NCI-H460 (cell line): ENCODE data around the gene RIOK1. TPM values are rescaled to one million over a fixed set of nuclear protein-coding genes. Genes with fewer than 3 reads are reported as not detected.
"Not testable (repeated sequence)": the region's sequence is repeated elsewhere in the genome, so short reads cannot be mapped to it uniquely, and the experiment has no call there.

Experiments
- DNase-seq: peaks from one replicate; pipeline ENCODE4 v3.0.0-alpha.2; 2016; ENCODE audit warnings: low read depth; ENCODE audit errors: extremely low read depth
- total RNA-seq: library from RNA; depleted of rRNA; stranded (reverse); fragments of >200 nt; shearing (Covaris generic); gene quantifications from 2 replicates; pipeline ENCODE4 v1.2.3, GENCODE V29; 2014

The RIOK1 gene
- total RNA-seq, 1 experiment from 2014 or later, result 29.6 TPM

DNA sequence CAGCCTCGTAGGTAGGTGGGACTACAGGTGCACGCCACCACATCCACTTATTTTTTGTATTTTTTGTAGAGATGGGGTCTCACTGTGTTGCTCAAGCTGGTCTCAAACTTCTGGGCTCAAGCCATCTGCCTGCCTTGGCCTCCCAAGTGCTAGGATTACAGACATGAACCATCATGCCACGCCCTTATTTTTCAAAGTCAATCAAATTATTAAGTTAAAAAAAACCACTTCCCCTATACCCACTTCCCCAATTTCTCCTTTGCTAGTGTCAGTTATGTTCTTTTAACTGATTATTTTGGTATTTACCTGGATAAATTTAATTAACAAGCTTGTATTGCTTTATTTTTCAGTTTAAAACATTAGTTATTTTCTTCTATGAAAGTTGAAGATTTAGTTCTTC lies 49.6 kb downstream of the RIOK1 start:
- no peak for DNase-seq

DNA sequence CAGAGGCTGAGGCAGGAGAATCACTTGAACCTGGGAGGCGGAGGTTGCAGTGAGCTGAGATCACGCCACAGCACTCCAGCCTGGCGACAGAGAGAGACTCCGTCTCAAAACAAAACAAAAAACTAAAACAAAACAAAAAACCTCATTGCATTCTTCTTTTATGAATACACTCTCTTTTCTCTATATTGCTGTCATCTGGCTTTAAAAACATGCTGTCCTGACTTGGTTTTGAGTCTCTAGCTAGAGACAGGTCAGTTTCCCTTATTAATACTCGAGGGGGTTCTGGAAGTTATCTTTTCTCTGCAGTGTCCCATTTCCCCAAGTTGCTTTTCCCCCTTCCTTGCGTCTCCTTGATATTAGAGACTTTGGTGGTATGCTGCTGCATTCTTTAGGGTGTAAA lies 50.9 kb downstream of the RIOK1 start:
- DNase-seq, result no peak

DNA sequence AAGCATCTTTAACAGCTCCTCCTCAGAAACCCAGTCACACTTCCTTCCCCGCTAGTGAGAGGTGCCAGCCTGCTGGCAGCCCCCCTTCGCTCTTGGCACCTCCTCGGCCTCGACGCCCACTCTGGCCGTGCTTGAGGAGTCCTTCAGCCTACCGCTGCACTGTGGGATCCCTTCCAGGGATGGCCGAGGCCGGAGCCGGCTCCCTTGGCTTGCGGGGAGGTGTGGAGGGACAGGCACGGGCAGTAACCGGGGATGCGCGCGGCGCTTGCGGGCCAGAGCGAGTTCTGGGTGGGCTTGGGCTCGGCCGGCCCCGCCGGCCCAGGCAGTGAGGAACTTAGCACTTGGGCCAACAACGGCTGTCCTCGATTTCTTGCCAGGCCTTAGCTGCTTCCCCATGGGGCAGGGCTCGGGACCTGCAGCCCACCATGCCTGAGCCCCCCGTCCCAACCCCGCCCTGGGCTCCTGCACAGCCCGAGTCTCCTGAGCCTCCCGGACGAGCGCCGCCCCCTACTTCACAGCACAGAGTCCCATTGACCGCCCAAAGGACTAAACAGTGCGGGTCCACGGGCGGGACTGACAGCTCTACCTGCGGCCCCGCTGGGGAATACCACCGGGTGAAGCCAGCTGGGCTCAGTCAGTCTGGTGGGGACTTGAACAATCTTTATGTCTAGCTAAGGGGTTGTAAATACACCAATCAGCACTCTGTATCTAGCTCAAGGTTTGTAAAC lies 51.6 kb downstream of the RIOK1 start:
- no peak for DNase-seq

DNA sequence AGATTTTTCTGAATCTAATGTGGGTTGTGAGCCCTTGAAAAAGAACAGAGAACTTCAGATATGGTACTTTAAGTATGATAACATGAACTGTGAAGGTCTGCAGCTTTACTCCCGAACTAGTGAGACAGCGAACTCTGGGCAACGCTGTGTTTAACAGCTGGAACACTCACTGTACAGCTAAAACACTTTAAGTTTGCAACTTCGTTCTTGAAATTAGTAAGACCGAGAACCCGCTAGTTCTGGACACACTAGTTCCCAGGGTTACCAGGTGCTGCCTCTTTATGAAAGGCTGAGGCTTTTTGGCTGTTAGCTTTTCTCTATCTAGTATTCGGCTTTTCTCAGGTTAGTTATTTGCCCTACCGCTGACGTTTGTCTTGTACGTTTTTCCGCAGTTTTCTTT lies 52.9 kb downstream of the RIOK1 start:
- no peak for DNase-seq

DNA sequence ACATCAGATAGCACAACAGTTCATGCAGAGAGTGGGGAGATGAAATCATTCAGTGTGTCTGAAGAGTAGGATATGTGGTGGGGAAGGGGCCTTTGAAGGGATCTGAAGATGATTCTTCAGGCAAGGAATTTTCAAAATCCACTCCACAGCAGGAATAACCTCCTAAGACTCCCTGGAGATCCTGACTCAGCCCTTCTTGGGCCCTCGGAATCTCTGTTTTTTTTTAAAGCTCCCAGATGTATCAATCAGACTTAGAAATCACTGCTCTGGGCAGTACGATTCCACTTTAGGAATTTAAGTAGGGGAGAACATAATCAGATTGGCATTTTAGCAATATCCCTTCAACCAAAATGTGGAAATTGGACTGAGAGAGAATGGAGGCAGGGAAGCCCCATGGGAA lies 55.5 kb downstream of the RIOK1 start:
- no peak for DNase-seq

DNA sequence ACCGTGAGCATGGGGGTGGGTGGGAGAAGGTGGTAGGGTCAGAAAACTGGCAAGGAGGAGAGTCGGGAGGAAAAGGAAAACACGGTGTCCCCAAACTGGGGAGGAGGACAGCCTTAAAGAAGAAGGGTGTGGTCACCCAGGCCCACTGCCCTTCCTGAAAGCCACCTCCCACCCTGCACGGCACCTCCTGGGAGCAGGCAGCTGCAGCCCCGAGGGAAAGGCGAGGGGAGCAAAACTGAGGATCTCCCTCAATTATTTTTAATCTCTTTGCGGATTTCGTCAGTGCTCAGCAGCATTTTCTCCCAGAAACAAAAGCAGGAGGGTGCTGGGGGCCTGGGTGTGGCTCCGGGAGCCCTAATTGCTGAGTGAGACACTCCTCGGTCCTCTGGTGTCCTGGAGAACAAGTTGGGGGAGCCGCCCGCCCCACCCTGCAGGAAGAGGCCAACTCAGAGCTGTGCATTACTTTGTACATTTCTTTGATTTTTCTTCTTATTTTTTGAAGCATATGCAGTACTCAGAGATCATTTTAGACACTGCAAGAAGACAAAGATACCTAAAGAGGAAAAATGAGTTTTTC lies 56.4 kb downstream of the RIOK1 start:
- no peak for DNase-seq

DNA sequence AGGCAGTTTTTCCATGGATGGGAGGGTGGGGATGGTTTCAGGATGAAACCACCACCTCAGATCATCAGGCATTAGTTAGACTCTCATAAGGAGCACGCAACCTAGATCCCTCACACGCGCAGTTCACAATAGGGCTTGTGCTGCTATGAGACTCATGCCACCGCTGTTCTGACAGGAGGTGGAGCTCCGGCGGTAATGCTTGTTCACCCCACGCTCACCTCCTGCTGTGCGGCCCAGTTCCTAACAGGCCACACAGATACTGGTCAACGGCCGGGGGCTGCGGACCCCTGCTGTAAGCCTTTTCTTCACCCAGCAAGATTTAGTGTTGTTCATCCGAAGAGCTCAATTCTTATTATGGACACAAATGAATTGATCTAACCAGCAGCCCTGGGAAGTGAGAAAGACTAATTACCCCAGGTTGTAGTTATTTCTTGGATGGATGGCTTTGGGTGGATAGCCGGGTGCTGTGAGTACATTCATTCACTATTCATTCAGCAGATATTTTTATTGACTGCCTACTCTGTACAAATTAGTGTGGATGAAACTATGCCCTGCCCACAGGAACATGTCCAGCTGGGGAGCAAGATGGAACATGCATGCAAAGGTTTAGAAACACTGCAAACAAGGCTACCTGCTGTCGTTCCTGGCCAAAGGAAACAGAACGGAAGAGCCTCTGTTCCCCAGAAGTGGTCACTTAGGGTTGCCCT lies 57.2 kb downstream of the RIOK1 start:
- no peak for DNase-seq

DNA sequence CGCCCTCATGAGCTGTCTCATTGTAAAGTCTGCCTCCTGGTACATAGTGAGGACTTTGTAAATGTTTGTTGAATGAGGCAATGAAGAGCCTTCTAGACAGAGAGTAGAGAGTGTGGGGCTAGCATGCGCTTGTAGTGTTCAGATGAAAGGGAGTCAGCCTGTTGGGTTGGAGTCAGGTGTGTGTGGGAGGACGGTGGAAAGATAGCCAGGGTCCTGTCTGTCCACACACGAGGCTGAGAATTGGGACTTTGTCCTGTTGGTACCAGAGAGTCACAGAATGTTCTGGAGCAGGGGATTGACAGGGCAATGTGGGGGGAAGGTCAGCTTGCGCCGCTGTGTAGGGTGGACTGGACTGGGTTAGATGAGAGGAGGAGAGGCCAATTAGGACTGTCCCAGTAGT lies 58.6 kb downstream of the RIOK1 start:
- DNase-seq, result no peak

DNA sequence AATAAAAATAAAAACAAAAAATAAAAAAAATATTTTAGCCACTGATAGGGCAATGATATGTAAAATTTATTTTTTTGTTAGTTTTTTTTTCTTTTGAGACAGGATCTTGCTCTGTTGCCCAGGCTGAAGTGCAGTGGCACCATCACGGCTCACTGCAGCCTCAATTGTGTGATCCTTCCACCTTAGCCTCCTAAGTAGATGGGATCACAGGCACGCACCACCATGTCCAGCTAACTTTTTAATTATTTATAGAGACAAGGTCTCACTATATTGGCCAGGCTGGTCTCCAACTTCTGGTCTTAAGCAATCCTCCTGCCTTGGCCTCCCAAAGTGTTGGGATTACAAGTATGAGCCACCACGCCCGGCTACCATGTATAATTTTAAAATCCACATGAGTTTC lies 59.4 kb downstream of the RIOK1 start:
- no peak for DNase-seq

DNA sequence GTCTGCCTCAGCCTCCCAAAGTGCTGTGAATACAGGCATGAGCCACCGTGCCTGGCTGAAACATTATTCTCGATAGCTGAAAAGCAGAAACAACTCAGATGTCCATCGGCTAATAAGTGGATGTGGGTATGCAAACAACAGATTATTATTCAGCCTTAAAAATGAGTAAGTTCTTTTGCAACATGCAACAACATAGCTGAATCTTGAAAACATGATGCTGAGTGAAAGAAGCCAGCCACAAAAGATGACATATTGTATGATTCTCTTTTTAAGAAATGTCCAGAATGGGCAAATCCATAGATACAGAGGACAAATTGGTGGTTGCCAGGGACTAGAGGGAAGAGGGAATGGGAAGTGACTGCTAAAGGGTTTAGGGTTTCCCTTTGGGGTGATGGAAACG lies 61.7 kb downstream of the RIOK1 start:
- no peak for DNase-seq

DNA sequence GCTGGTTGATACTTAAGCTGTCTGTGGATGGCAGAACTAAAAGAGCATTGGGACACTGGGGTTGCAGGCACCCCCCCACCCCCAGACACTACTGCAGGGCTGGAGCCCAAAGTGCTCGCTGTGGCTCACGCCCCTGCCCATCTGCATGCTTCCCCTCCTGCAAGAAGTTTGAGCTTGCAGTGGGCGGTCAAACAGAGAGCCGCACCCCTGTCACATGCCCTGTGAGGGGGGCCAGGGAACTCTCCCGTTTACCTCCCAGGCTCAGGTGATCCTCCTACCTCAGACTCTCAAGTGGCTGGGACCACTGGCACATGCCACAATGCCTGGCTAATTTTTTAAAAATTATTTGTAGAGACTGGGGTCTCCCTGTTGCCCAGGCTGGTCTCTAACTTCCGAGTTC lies 63.3 kb downstream of the RIOK1 start:
- DNase-seq, result no peak

DNA sequence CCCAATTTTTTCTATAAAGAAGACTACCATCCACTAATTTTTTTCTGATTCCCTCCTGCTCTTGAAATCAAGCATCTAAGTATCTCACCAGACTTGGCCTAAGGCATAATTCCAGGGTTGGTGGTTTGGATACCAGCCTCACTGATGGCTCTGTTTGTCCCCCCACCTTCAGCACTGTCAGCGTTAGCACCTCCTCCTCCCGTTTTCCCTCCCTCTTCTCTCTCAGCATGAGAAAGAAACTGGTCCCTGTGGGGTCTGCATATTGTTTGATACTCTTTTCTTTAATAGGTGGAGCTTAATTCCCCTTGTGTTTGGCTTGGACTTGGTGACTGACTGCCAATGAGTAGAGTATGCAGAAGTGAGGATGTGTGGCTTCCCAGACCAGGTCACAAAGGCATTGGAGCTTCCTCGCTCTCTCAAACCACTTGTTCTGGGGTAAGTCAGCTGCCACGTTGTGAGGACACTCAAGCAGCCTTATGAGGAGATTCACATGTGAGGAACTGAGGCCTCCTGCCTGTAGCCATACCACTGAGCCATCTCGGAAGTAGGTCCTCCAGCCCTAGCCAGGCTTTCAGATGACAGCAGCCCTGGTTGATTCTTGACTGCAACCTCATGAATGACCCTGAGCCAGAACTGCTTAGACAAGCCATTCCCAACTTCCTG lies 65.2 kb downstream of the RIOK1 start:
- DNase-seq, result no peak

DNA sequence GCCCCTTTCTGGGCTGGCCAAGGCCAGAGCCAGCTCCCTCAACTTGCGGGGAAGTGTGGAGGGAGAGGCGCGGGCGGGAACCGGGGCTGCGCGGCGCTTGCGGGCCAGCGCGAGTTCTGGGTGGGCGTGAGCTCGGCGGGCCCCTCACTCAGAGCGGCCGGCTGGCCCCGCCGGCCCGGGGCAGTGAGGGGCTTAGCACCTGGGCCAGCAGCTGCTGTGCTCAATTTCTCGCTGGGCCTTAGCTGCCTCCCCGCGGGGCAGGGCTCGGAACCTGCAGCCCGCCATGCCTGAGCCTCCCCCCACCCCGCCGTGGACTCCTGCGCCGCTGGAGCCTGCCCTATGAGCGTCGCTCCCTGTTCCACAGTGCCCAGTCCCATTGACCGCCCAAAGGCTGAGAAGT lies 66.7 kb downstream of the RIOK1 start:
- DNase-seq, result not testable (repeated sequence)

DNA sequence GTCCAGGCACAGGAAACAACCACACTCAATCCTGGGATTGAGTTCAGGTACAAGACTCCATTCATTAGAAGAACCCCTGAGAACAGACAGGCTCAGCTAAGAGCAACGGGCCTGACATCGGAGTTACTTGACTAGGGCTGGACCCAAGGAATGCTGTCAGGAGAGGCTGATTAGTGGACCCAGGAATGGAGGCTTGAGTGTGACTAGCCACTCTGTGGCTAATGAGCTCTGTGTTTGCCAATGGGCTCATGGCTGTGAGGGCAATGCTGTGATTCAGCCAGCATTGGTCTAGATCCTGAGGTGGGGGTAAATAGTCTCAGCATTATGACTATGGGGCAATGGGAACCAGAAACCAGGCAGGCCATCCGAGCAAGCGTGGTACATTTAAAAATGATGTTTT lies 71.8 kb downstream of the RIOK1 start:
- DNase-seq, result no peak

DNA sequence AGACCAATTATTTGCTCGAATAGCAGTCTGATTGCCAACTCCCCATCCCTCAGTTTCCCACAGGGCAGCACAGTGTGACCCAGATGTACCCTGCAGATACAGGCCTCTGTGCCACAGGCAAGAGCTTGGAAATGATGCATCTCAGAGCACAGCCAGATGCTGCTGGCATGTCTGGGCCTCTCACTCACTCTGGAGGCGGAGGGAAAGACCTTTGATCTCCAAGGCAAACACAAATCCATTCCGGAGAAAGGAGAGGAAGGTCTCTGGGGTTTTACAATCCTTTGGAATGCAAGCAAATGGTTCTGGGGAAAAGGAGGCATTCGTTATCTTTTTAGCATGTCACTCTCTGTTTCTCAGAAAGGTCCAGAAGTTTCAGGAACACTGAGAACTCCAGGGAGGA lies 74.2 kb downstream of the RIOK1 start:
- DNase-seq, result no peak

DNA sequence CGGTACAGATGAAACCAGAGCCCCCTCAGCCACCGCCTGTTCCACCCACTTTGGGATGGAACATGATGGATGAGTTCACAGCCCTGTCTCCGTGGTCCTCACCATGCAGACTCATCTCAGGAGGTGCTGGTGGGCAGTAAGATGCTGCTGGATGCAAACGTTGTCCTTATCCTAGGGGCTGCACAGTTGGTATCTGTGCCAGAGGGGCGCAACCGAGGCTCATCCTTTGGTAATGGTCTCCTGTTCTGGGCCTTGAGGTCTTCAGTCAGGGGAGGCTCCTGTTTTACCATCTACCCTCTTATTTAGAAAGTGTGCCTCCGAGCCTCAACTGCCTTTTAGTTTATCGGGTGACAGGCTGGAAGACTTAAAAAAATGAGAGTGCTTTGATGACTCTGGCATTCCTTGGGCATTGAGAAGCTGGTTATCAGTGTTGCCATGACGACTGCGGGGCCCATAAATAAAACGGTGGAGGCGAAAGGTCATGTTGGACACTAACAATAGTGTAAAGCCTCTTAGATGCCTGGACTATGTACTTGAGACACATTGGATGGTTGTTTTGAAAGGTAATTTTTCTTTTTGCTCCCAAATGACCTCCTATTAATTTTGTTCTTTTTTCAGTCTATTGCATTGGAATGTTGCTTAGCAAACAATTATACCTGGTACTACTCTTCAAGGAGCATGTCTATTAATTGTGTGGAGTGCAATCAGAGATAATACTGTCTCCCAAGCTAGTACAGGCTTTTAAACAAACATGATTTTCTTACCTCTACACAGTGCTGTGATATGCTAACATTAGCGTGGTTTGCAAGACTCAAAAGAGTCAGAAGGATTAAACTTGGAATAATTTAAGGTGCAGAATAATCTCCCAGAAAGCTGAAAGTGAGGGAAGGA lies 77.6 kb downstream of the RIOK1 start:
- DNase-seq, result no peak
